Fibroblast of skin of abdomen (primary cell): ENCODE measurements around the gene NCK2.
"Not testable (repeated sequence)": the region's sequence is repeated elsewhere in the genome, so short reads cannot be mapped to it uniquely, and the experiment has no call there.

Experiments
- DNase-seq: peaks from one replicate; pipeline ENCODE4 v3.0.0-alpha.2; 2013

NCK2 gene

GRCh38 chr2:105894327-105894944, 149.7 kb downstream of the NCK2 start:
- no peak for DNase-seq

GRCh38 chr2:105895990-105896764, 151.5 kb downstream of the NCK2 start:
- no peak for DNase-seq

GRCh38 chr2:105896765-105897163, 152.1 kb downstream of the NCK2 start:
- DNase-seq = no peak

GRCh38 chr2:105897694-105898093, 153.0 kb downstream of the NCK2 start:
- not testable (repeated sequence) for DNase-seq

- no peak for DNase-seq
Measured at GRCh38 chr2:105903051-105903674, 158.5 kb downstream of the NCK2 start.

GRCh38 chr2:105904938-105905337, 160.2 kb downstream of the NCK2 start:
- DNase-seq = no peak

GRCh38 chr2:105906481-105906880, 161.8 kb downstream of the NCK2 start:
- no peak for DNase-seq

- no peak for DNase-seq
Measured at GRCh38 chr2:105907184-105907583, 162.5 kb downstream of the NCK2 start.

GRCh38 chr2:105909215-105909614, 164.5 kb downstream of the NCK2 start:
- no peak for DNase-seq

GRCh38 chr2:105910497-105911238, 166.0 kb downstream of the NCK2 start:
- DNase-seq = no peak

- DNase-seq = no peak
Measured at GRCh38 chr2:105911425-105911824, 166.7 kb downstream of the NCK2 start.

- DNase-seq = no peak
Measured at GRCh38 chr2:105912081-105912480, 167.4 kb downstream of the NCK2 start.

- DNase-seq = no peak
Measured at GRCh38 chr2:105915005-105915558, 170.4 kb downstream of the NCK2 start.

- DNase-seq = no peak
Measured at GRCh38 chr2:105917226-105917625, 172.5 kb downstream of the NCK2 start.

- no peak for DNase-seq
Measured at GRCh38 chr2:105917688-105918087, 173.0 kb downstream of the NCK2 start.

- no peak for DNase-seq
Measured at GRCh38 chr2:105919191-105919811, 174.6 kb downstream of the NCK2 start.

- DNase-seq = peak; percentile 17
Measured at GRCh38 chr2:105919826-105920225, 175.1 kb downstream of the NCK2 start.

GRCh38 chr2:105924271-105924670, 179.6 kb downstream of the NCK2 start:
- DNase-seq = no peak

GRCh38 chr2:105924932-105925331, 180.2 kb downstream of the NCK2 start:
- DNase-seq = no peak

- no peak for DNase-seq
Measured at GRCh38 chr2:105925390-105925789, 180.7 kb downstream of the NCK2 start.

- no peak for DNase-seq
Measured at GRCh38 chr2:105926960-105927678, 182.4 kb downstream of the NCK2 start.

GRCh38 chr2:105928086-105928485, 183.4 kb downstream of the NCK2 start:
- no peak for DNase-seq
